Endothelial cell of umbilical vein (primary cell): ENCODE results near the gene PCGF1.

Experiments
- MAX ChIP-seq: IDR thresholded peaks from 2 replicates; pipeline ENCODE4 v1.6.1; 2011; ENCODE audit not compliant: insufficient read depth, insufficient read length
- POLR2AphosphoS5 ChIP-seq: IDR thresholded peaks from 2 replicates; pipeline ENCODE4 v1.6.1; 2012; ENCODE audit warnings: low read depth, mild to moderate bottlenecking, control low read depth, low read length, moderate library complexity; ENCODE audit not compliant: insufficient read depth

GRCh38 chr2:74526649-74527230 is 19.2 kb upstream of the PCGF1 start:
- TF ChIP-seq POLR2AphosphoS5, result no peak
- no peak for TF ChIP-seq MAX
